Measurements from ENCODE around the gene TRERF1.

DNA sequence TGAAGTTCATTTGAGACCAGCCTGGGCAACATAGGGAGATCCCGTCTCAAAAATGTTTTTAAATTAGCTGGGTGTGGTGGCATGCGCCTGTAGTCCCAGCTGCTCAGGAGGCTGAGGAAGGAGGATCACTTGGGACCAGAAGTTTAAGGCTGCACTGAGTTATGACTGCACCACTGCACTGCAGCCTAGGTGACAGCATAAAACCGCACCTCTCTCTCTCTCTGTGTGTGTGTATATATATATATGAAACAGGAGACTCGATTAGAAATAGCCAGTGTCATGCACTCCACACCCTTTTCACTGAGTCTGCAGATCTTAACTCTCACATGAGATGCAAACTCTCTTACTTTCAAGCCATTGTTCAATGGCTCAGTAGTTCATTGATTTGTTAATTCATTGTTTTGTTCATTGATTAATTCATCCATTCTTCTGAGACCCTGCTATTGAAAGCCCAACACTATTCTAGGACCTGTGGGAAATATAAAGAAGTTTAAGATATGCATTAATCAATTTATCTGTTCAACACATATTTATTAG is 181.7 kb downstream of the TRERF1 start:
- TF ChIP-seq, protein P1, sequence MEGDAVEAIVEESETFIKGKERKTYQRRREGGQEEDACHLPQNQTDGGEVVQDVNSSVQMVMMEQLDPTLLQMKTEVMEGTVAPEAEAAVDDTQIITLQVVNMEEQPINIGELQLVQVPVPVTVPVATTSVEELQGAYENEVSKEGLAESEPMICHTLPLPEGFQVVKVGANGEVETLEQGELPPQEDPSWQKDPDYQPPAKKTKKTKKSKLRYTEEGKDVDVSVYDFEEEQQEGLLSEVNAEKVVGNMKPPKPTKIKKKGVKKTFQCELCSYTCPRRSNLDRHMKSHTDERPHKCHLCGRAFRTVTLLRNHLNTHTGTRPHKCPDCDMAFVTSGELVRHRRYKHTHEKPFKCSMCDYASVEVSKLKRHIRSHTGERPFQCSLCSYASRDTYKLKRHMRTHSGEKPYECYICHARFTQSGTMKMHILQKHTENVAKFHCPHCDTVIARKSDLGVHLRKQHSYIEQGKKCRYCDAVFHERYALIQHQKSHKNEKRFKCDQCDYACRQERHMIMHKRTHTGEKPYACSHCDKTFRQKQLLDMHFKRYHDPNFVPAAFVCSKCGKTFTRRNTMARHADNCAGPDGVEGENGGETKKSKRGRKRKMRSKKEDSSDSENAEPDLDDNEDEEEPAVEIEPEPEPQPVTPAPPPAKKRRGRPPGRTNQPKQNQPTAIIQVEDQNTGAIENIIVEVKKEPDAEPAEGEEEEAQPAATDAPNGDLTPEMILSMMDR (IDR thresholded peaks at IDR 0.05; ENCODE audit: poor library complexity): no peak
- TF ChIP-seq EZH2 (IDR thresholded peaks at IDR 0.05; ENCODE audit: borderline replicate concordance): no peak
- no peak for TF ChIP-seq EZH2phosphoT487 (IDR thresholded peaks at IDR 0.05; ENCODE audit: low read depth, severe bottlenecking, unreplicated experiment)
